Measurements from ENCODE around the gene PRPF6. TPM values are rescaled to one million over a fixed set of nuclear protein-coding genes. Genes with fewer than 3 reads are reported as not detected.

PRPF6 gene
- total and polyA plus RNA-seq, 2 of the 13 experiments (the other 11 are each of a cell fraction or from before 2014, with no cell fraction given) = 63.7 to 101 TPM

GRCh38 chr20:64055396-64055892 is 74.5 kb downstream of the PRPF6 start (continued):
- TF ChIP-seq, protein P1, sequence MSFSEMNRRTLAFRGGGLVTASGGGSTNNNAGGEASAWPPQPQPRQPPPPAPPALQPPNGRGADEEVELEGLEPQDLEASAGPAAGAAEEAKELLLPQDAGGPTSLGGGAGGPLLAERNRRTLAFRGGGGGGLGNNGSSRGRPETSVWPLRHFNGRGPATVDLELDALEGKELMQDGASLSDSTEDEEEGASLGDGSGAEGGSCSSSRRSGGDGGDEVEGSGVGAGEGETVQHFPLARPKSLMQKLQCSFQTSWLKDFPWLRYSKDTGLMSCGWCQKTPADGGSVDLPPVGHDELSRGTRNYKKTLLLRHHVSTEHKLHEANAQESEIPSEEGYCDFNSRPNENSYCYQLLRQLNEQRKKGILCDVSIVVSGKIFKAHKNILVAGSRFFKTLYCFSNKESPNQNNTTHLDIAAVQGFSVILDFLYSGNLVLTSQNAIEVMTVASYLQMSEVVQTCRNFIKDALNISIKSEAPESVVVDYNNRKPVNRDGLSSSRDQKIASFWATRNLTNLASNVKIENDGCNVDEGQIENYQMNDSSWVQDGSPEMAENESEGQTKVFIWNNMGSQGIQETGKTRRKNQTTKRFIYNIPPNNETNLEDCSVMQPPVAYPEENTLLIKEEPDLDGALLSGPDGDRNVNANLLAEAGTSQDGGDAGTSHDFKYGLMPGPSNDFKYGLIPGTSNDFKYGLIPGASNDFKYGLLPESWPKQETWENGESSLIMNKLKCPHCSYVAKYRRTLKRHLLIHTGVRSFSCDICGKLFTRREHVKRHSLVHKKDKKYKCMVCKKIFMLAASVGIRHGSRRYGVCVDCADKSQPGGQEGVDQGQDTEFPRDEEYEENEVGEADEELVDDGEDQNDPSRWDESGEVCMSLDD (CRISPR knock-in tag; IDR thresholded peaks at IDR 0.05; ENCODE audit: borderline replicate concordance) = peak; percentile 16; the same call in 1 of the 2 replicates
- TF ChIP-seq TGIF2 (CRISPR knock-in tag; IDR thresholded peaks at IDR 0.05) = 0 out of 2 replicates have a peak, but pooled peaks have one; percentile 81
- TF ChIP-seq SRSF9 (IDR thresholded peaks at IDR 0.05; ENCODE audit: borderline replicate concordance, insufficient read depth, low read depth, low read length, poor library complexity, severe bottlenecking) = no peak
- 0 out of 2 replicates have a peak, but pooled peaks have one; percentile 22 for TF ChIP-seq ZNF12 (CRISPR knock-in tag; IDR thresholded peaks at IDR 0.05)
- TF ChIP-seq NFKB2 (CRISPR knock-in tag; IDR thresholded peaks at IDR 0.05; ENCODE audit: borderline replicate concordance) = no peak
- 0 out of 2 replicates have a peak, but pooled peaks have one; percentile 1 for TF ChIP-seq KLF11 (CRISPR knock-in tag; IDR thresholded peaks at IDR 0.05)
- 0 out of 2 replicates have a peak, but pooled peaks have one; percentile 41 for TF ChIP-seq SAFB2 (CRISPR knock-in tag; IDR thresholded peaks at IDR 0.05; ENCODE audit: borderline replicate concordance, low read depth)
- no peak for TF ChIP-seq FOSL2 (CRISPR knock-in tag; IDR thresholded peaks at IDR 0.05)
- no peak for TF ChIP-seq EED (CRISPR knock-in tag; IDR thresholded peaks at IDR 0.05)
- TF ChIP-seq KMT2A (CRISPR knock-in tag; IDR thresholded peaks at IDR 0.05) = no peak
- 0 out of 2 replicates have a peak, but pooled peaks have one; percentile 75 for TF ChIP-seq ZNF615 (CRISPR knock-in tag; IDR thresholded peaks at IDR 0.05; ENCODE audit: borderline replicate concordance)

Measured in HepG2 (cell line).